GM19351 (cell line): Measurements from ENCODE around the gene SLC25A33.

Experiments used
- ATAC-seq: cut with Tn5 transposase; IDR thresholded peaks from one replicate; pipeline ENCODE4 v1.9.1; 2021; ENCODE audit warnings: mild to moderate bottlenecking, moderate library complexity; ENCODE audit not compliant: unreplicated experiment

SLC25A33 gene

DNA sequence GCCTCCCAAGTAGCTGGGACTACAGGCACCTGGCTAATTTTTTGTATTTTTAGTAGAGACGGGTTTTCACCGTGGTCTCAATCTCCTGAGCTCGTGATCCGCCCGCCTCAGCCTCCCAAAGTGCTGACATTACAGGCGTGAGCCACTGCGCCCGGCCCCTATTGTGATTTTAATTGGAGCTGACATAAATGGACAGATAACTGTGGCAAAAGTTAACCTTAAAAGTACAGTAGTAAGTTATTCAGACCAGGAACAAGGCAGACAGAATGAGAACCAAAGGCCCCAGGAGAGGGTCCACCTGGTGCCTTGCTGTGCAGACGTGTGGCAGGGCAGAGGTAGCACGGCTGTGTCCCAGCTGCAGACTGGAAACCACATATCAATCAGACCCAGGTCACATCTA lies 60.5 kb downstream of the SLC25A33 start:
- ATAC-seq = no peak

DNA sequence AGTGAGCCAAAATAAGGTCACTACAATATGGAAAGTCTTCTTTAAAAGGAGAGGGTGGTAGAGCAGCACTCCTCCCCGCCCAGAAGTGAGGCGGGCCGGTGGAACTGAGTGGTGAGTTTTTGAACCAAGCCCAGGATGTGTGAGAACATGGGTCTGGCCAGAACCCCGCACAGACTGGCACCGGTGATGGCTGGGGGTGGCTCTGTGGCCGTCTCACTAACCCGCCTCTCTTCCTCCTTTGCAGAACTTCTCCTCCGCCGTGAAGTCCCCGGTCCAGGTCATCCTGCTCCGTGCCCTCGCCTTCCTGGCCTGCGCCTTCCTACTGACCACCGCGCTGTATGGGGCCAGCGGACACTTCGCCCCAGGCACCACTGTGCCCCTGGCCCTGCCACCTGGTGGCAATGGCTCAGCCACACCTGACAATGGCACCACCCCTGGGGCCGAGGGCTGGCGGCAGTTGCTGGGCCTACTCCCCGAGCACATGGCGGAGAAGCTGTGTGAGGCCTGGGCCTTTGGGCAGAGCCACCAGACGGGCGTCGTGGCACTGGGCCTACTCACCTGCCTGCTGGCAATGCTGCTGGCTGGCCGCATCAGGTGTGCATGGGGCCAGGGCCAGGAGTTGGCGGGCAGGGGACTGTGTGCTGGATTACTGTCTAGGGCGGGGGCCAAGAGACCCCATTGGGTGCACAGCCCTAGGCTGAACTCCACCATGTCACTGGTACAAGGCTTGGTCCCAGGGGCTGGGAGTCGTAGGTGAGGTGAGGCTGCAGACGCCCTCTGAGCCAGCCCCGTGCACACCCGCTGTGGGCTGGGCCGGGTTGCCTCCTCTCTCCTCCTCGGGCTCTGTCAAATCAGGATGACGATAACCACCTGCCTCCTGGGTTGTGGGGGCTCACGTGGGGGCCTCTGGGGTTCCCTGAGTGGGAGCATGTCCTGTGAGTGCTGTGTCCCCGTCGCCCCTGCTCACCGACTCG lies 61.9 kb downstream of the SLC25A33 start:
- ATAC-seq = no peak

DNA sequence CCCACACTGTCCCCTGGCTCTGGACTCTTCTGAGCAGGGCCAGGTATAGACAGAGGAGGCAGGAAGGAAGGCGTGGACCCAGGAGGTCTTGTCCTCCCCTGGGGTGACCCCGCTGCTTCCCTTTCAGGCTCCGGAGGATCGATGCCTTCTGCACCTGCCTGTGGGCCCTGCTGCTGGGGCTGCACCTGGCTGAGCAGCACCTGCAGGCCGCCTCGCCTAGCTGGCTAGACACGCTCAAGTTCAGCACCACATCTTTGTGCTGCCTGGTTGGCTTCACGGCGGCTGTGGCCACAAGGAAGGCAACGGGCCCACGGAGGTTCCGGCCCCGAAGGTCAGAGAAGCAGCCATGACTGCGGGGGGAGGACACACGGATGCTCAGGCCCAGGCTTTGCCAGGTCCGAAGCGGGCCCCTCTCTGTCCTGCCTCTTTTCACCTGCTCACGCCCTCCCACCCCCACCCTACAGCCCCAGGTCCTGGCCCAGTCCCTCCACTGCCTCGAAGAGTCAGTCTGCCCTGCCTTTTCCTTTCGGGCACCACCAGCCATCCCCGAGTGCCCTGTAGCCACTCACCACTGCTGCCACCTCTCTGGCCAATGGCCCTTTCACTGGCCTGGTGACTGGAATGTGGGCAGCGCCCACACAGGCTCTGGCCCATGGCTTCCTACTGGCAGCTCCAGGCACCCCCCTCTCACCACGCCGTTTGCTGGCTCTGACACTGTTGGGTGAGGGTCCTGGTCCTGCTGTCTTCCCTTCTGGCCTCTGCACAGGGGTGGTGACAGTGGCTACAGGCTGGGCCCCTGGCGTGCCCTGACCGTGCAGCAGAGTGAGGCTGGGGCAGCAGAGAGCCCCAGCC lies 62.9 kb downstream of the SLC25A33 start:
- no peak for ATAC-seq

DNA sequence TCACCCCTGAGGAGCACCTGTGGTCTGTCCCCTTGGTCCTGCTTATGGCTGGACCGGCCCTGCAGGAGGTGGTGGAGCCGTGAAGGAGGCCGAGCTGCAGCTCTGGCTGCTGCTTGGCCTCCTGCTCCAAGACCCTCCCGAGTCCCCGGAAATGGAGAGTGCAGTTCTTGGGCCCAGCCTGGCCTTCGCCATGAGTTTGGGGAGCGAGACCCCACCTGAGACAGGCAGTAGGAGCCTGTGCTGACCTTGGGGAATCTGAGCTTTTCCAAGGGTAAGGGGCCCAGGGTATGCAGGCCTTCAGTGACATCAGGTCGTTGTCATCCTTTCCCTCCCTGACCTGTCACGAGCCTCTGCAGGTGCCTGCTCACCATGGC lies 63.5 kb downstream of the SLC25A33 start:
- ATAC-seq = no peak

DNA sequence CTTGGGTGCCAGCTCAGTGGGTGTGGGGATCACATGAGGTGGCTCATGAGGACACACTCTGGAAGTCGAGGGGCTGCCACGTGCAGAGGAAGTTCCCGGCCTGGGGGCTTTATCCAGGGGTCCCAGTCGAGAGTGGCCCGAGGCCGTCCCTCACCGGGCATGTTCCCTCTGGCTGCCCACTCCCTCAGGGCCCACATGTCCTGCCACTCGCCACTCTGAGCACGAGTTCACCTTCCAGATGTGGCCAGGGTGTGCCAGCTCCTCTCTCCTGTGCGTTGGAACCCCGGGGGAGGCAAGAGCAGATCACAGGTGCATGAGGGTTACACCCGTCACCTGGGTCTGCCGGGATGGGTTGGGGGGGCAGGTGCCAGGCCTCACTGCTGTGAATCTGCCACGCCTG lies 64.0 kb downstream of the SLC25A33 start:
- ATAC-seq = no peak

DNA sequence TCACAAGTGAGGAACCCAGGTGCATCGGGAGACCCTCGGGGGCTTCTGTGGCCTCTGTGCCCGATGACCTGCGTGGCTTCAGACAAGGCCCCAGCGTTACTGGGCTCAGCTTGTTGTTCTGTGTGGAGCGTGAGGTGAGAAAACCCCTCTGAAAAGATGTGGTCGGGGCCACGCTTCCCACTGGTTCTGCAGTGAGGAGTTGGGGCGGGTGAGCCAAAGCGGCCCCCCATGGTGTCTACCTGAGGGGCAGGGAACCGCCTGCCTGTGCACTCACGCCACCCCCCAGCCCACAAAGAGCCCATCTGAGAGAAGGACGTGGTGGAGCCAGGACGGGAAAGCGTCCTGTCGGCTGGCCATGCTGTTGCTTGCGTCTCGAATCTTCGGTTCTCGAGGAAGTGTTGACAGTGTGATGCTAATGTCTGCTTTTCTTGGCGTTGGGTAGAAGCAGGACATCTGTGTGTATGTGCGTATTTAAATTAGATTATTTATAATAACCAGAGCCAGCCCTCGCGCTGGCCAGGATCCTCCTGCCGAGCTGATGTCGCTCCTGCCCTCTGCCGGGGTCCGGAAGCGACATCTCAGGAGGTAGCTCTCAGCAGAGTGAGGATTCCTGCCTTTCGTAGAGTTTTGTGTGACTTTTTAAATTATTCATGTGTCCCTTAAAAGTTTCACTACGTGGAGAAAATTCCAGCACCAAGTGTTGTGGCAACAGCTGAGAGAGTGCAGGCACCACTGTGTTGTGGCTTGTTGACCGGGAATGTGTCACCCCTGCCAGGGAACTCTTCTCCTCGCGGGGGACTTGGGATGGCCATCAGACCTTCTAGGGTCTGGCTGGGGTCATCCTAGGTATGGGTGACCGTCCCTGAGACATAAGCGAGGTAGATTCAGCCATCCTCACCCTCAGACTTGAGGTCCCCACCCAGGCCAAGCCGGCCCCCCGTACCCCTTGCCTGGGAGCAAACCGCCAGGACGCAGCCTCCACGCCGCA lies 64.8 kb downstream of the SLC25A33 start:
- no peak for ATAC-seq

DNA sequence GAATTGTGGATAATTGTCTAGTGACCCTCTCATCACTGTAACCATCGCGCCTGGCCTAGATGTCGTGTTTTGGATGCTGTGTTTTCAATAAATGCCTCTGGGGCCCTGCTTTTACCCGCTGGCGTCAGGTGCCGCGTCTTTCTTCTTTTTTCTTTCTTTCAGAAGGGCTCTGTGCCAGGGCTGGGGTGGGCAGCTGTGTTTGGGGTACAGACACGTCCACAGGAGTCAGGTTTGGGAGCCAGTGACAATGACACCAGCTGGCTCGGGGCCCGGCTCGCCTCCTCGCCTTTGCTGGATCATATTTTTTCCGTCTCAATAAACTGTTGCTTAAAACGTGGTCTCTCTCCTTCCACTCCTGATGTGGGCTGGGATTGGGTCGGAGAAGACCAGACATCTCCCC lies 65.6 kb downstream of the SLC25A33 start:
- no peak for ATAC-seq

DNA sequence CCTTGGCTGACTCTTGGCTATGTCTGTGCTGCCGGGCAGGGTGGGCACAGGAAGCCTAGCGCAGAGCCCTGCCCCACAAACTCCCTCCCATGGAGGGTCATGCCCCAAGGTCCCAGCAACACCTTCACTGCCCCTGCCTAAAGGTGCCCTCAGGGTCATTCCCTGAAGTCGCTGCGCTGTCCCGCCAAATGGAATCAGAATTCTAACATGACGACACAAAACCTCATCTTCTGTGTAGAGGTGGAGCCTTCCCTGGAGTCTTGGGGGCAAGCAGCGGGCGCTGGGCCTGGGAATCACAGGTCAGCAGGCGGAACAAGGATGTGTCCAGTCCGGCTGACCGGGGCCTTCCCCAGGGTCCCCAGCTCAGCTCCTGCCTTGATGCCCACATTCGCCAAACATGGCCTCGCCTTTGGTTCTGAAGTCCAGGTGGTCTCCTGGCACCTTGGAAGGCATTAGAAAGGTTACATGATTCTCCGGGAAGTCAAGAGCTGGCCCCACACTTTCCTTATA lies 66.7 kb downstream of the SLC25A33 start:
- no peak for ATAC-seq

DNA sequence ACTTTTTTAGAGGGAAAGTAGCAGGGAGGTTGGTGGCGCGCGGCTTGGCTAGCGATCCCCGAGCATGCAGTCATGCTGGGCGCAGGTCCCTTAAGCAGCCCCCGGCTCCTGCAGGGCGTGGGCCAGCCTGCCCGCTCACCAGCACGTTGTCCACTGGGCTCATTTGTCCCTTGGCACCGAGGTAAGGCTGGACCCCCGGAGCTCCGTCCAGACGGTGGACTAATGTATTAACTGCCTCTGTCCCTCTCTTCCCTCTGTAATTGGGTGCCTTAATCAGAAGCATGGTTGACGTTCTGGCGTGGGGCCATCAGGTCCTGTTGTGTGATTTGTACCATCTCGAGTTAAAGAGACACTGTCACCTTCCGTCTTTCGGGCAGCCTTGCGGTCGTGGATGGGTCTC lies 67.2 kb downstream of the SLC25A33 start:
- ATAC-seq = no peak

DNA sequence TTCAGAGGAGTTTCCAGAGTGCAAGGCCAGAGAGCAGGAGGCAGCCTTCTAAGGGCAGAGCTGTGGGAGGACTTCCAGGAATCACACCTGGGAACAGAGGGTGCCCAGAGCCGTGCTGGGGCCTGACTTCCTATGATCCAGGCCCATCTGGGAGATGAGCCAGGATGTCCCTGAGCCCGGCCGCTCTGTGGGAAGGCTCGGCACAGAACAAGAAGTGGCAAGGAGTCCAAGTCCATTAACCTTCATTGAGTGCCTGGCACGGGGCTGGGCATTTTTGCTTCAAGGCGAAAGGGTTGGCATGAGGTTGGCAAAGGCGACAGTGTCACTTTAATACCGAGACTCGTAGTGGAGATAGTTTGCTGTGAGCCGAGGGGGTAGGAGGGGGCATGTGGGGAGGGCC lies 67.7 kb downstream of the SLC25A33 start:
- ATAC-seq = no peak

DNA sequence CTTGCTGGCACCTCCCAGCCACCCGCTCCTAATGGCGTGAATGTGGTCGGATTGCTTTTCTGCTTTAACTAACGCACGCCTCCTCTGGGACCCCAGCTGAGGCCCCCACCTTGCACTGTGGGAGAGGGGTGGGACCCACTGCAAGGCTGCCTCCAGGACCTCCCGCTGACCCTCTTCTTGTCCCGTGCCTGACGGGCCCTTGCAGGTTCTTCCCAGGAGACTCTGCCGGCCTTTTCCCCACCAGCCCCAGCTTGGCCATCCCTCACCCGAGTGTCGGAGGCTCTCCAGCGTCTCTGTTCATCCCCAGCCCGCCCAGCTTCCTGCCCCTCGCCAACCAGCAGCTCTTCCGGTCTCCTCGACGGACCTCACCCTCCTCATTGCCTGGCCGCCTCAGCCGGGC lies 68.1 kb downstream of the SLC25A33 start:
- no peak for ATAC-seq

DNA sequence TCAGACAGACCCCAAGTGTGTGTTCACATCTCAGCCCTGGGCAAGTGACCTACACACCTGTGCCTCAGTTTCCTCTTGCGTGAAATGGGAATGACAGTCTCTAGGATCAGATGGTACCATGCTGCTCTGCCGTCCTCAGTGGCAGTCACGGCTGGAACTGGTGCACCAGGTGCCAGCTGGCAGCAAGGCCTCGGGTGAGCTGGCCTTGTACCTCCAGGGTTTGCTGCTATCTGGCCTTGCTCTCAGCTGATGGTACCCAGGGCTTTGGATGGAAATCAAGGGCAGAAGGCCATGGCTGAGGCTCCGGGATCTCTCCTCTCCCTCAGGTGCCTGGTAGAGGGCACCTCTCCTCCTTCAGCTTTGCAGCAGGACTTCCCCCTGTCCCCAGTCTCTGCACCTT lies 70.7 kb downstream of the SLC25A33 start:
- no peak for ATAC-seq

DNA sequence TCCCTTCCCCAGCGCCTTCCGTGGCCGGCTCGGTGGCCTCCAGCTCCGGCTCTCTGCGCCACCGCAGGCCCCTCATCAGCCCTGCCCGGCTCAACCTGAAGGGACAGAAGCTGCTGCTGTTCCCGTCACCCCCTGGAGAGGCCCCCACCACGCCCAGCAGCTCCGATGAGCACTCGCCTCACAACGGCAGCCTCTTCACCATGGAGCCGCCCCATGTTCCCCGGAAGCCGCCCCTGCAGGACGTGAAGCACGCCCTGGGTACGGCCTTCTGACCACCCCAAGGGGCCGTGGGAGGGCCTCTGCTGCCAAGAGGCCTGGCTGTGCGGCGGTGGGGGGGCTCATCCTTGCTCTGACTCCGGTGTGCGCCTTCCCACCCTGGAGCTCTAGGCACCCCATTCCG lies 71.3 kb downstream of the SLC25A33 start:
- ATAC-seq = no peak

DNA sequence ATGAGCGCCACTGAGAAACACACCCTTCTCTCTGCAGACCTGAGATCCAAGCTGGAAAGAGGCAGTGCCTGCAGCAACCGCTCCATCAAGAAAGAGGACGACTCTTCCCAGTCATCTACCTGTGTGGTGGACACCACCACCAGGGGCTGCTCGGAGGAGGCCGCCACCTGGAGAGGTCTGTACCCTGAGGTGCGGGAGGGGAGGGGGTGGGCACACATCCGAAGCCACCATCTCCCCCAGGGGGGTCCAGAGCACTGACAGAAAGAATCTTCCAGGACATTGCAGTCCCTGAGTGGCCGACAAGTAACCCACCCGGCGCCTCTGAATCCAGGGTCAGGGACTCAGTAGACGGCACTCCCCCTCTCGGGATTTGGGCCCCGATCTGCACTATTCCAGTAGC lies 72.5 kb downstream of the SLC25A33 start:
- ATAC-seq = no peak

DNA sequence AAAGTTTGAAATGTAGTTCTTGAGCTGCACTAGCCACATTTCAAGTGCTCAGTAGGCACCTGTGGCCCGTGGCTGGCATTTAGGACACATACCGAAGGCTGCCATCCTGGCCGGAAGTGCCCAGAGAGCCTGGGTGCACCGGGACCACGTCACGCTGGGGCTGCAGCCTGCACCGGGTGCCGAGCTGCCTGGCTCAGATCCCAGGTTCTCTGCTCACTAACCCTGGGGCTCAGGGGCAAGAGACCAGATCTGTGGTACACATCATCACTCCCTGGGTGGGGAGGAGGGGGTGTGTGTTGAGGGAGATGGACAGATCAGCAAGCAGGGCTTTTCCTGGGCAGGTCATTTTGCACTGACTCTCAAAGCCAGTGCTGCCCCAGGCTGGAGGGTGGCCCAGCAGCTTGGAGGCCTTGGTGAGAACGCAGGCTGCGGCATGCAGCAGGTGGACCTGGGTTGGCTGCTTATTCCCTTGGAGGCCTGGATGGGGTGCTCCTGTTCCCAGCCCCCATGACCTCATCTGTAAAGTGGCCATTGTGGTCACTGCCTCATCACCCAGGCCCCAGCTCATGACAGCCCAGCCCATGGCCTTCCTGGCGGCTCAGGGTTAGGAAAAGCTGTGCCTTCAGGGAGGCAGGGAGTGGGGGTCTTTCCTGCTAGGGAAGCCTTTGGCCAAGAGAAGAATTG lies 73.0 kb downstream of the SLC25A33 start:
- ATAC-seq = no peak

DNA sequence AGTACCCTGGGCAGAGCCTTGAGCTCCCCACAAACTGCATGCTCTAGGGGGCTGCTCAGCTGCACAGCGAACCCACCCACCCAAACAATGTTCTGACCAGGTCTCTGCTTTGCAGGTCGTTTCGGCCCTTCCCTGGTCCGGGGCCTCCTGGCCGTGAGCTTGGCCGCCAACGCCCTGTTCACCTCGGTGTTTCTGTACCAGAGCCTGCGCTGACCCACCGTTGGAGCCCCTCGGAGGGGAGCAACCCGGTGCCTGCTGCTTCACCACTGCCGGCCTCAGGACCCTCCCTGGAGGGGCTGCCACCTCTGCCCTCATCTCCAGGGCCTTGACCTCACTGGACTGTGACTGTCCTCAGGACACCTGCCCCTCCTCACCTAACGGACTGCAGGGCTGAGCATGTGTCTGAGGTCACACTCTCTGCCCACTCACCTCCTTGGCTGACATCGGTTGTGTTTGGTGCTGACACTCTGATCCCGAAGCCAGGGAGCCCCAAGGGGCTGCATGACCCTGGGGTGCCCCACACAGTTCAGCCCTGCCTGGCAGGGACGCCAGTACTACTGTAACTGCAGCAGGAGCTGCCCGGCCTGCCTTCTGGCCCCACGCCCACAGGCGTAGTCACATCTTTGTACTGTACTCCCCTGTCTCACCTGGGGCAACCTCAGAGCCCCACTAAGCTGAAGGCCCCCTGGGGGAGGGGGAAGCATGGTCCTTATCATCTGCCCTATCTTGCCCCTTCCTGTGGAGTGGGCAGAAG lies 73.8 kb downstream of the SLC25A33 start:
- no peak for ATAC-seq

DNA sequence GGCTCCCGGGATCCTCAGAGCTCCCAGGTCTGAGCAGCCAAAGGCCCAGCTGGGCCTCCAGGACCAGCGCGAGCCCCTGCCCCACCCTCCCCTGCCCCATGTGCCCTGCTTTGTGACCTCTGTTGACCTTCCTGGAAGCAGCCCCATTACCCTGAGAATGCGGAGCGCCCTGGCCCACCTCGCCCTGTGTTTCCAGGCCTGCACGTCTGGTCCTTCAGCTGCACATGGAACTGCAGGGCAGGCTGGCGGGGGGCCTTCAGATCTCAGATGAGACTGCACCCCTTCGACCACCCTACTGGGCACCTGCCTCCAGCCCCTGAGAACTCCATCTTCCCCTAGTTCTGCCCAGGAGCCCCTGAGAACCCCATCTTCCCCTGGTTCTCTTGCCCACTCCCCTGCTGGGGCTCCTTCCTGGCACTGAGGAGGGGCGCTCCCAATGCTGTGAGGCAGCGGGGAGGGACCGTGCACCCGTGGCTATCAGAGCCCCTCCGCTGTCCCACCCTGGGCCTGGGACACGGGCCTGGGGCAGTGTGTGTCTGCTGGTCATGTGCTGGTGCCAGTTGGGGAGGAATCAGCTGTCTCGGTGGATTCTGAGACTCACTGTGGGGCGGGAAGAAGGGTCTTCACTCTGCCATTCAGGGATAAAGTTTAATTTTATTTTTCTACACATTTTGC lies 74.5 kb downstream of the SLC25A33 start:
- ATAC-seq = no peak

DNA sequence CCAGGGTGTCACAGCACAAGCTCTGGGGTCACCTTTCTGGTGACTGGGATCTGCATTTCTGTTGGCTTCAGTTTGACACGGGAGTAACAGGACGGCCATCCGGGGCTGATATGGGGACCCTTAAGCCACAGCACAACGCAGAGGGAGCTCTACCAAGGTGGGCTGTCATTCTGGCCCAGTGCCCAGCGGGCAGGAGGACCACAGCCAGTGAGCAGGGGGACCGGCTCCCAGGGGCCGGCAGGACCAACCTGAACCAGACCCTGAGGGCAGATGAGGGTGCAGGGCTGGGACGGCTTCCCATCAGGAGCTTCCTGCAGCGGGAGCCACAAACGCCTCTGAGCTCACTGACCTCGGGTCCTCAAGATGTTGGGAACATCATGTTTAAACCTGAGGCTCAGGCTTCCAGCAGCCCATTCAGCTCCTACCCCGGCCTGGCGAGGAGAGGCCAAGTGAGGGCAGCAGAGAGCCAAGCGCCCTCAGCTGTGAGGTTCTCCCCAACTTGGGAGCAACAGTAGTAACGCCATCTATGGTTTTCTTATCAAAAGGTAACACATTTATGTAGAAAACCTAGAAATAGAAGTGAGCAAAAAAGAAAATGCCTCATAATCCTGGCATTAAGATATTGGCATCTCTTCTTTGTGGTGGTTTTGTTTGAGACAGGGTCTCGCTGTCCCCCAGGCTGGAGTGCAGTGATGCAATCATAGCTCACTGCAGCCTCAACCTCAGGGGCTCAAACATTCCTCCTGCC lies 76.2 kb downstream of the SLC25A33 start:
- no peak for ATAC-seq
